Suprapubic skin (tissue), 4 donors: ENCODE data around the gene DCAF7.

Experiments used
- CTCF ChIP-seq, 2 donors: fragments of 200-600 bp in 1 of 2; fragments of 450-650 bp in 1 of 2; sonication (generic) in 1 of 2; IDR thresholded peaks; one replicate each; pipeline ENCODE4 v1.5.1; 2016 to 2019; ENCODE audit warnings: antibody characterized with exemption in 2 of 2, mild to moderate bottlenecking in 1 of 2, moderate library complexity in 1 of 2
- EP300 ChIP-seq: sonication (generic); formaldehyde crosslinking; IDR thresholded peaks from one replicate; pipeline ENCODE4 v1.6.1; 2017; ENCODE audit warnings: antibody characterized with exemption
- POLR2A ChIP-seq, 2 donors: fragments of 450-650 bp; IDR thresholded peaks; one replicate each; pipeline ENCODE4 v1.6.1; 2017; ENCODE audit warnings: antibody characterized with exemption in 2 of 2, mild to moderate bottlenecking in 2 of 2, moderate library complexity in 2 of 2
- POLR2AphosphoS5 ChIP-seq, 3 donors: sonication (generic); formaldehyde crosslinking; IDR thresholded peaks; one replicate each; pipeline ENCODE4 v1.6.1; 2017; ENCODE audit warnings: antibody characterized with exemption in 3 of 3

GRCh38 chr17:63623786-63624530, 73.7 kb downstream of the DCAF7 start:
- TF ChIP-seq CTCF (IDR thresholded peaks at IDR 0.05) (no peak), POLR2A (IDR thresholded peaks at IDR 0.05) (no peak), EP300 (no peak), POLR2AphosphoS5 (IDR thresholded peaks at IDR 0.05) (no peak)
